Measurements from ENCODE around the gene ZNF714. TPM values are rescaled to one million over a fixed set of nuclear protein-coding genes. Genes with fewer than 3 reads are reported as not detected.

Gene ZNF714
- total RNA-seq, 3 donors from 2014 or later: 4.5 to 10.2 (median 7.3) TPM

- Histone ChIP-seq H3K36me3 (ENCODE audit: low read depth) (no peaks in the 10 kb centered on the region), H3K4me1 (ENCODE audit: low read depth) (peaks cover 9% of the 10 kb centered on the region), H3K9me3 (no peaks in the 10 kb centered on the region), H3K4me3 (no peak overlapping the region)
- intact Hi-C loops (cut with DNase I, micrococcal nuclease): no loop called here
- TF ChIP-seq, protein P1, sequence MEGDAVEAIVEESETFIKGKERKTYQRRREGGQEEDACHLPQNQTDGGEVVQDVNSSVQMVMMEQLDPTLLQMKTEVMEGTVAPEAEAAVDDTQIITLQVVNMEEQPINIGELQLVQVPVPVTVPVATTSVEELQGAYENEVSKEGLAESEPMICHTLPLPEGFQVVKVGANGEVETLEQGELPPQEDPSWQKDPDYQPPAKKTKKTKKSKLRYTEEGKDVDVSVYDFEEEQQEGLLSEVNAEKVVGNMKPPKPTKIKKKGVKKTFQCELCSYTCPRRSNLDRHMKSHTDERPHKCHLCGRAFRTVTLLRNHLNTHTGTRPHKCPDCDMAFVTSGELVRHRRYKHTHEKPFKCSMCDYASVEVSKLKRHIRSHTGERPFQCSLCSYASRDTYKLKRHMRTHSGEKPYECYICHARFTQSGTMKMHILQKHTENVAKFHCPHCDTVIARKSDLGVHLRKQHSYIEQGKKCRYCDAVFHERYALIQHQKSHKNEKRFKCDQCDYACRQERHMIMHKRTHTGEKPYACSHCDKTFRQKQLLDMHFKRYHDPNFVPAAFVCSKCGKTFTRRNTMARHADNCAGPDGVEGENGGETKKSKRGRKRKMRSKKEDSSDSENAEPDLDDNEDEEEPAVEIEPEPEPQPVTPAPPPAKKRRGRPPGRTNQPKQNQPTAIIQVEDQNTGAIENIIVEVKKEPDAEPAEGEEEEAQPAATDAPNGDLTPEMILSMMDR (IDR thresholded peaks at IDR 0.05): no peak
- no peak for DNase-seq
- no peak for ATAC-seq
These were observed 61.4 kb downstream of the ZNF714 start for GRCh38 chr19:21143428-21143827.

DNA sequence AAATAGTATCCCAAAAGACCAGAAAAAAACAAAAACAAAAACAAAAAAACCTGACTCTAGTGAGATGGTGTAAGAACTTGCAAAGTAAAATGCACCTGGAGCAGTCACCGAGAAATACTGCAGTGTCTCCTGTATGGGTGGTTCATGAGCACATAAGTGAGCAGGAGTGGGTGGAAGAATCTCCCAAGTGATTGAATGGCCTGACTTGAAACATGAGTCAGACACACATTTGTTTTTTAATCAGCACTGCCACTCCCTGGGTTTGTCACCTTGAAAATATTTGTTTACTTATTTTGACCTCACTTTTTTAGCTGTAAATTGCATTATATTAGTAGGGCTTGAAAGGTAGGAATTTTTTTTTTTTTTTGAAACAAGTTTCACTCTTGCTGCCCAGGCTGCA lies 61.9 kb downstream of the ZNF714 start:
- H3K9me3 ChIP-seq: no peaks in the 10 kb centered on the region
- ATAC-seq: no peak

GRCh38 chr19:21147540-21147939 lies 65.5 kb downstream of the ZNF714 start:
- peaks cover 6% of the 10 kb centered on the region for H3K4me1 ChIP-seq (ENCODE audit: low read depth)
- H3K4me3 ChIP-seq: no peak overlapping the region
- intact Hi-C loops (cut with DNase I, micrococcal nuclease): no loop called here
- no peaks in the 10 kb centered on the region for H3K9me3 ChIP-seq
- H3K36me3 ChIP-seq (ENCODE audit: low read depth): no peaks in the 10 kb centered on the region
- DNase-seq (no peak), ATAC-seq (no peak)
- TF ChIP-seq, protein P1 (IDR thresholded peaks at IDR 0.05): no peak

More for the DNA sequence above, 61.9 kb downstream of the ZNF714 start:
- DNase-seq: no peak
- H3K36me3 ChIP-seq (ENCODE audit: low read depth): no peaks in the 10 kb centered on the region
- H3K4me1 ChIP-seq (ENCODE audit: low read depth): peaks cover 9% of the 10 kb centered on the region
- TF ChIP-seq, protein P1 (IDR thresholded peaks at IDR 0.05): no peak
- intact Hi-C loops (cut with DNase I, micrococcal nuclease): no loop called here
- no peak overlapping the region for H3K4me3 ChIP-seq

GRCh38 chr19:21148681-21149080 lies 66.7 kb downstream of the ZNF714 start:
- no peaks in the 10 kb centered on the region for H3K4me1 ChIP-seq (ENCODE audit: low read depth)
- H3K36me3 ChIP-seq (ENCODE audit: low read depth): no peaks in the 10 kb centered on the region
- TF ChIP-seq, protein P1 (IDR thresholded peaks at IDR 0.05): no peak
- no peak for ATAC-seq
- intact Hi-C loops (cut with DNase I, micrococcal nuclease): no loop called here
- H3K4me3 ChIP-seq: no peak overlapping the region
- no peaks in the 10 kb centered on the region for H3K9me3 ChIP-seq
- no peak for DNase-seq

DNA sequence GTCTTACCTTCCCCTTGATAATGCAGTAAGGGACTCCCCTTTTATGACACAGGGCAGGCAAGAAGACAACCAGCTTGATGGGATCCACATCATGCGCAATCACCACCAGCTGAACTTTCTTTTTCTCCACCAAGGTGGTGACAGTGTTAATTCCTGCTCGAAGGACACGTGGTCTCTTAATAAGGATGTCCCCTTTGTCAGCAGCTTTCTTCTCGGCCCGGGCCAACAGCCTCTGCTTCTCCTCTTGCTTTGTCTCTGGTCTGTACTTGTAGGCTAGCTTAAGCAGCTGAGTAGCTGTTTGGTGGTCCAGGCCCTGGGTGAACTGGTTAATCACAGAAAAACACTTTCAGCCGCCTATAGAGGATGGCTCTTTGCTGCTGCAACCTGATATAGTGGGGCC lies 67.9 kb downstream of the ZNF714 start:
- no peaks in the 10 kb centered on the region for H3K9me3 ChIP-seq
- no peak for ATAC-seq
- no peak for DNase-seq
- intact Hi-C loops (cut with DNase I, micrococcal nuclease): no loop called here
- TF ChIP-seq, protein P1 (IDR thresholded peaks at IDR 0.05): no peak
- no peak overlapping the region for H3K4me3 ChIP-seq
- no peaks in the 10 kb centered on the region for H3K36me3 ChIP-seq (ENCODE audit: low read depth)
- no peaks in the 10 kb centered on the region for H3K4me1 ChIP-seq (ENCODE audit: low read depth)

GRCh38 chr19:21151460-21151859 lies 69.5 kb downstream of the ZNF714 start:
- Histone ChIP-seq H3K4me1 (ENCODE audit: low read depth) (no peaks in the 10 kb centered on the region), H3K9me3 (no peaks in the 10 kb centered on the region), H3K4me3 (no peak overlapping the region), H3K36me3 (ENCODE audit: low read depth) (no peaks in the 10 kb centered on the region)
- TF ChIP-seq, protein P1 (IDR thresholded peaks at IDR 0.05): no peak
- no peak for DNase-seq
- intact Hi-C loops (cut with DNase I, micrococcal nuclease): no loop called here
- no peak for ATAC-seq
